NB4 (cell line): ENCODE data around the gene ENDOU.

Experiments used
- DNase-seq: peaks from one replicate; pipeline ENCODE4 v3.0.0; 2010; ENCODE audit warnings: low read depth
- H3K4me3 ChIP-seq: one replicate; pipeline ENCODE4 v1.5.1; 2011; ENCODE audit warnings: mild to moderate bottlenecking, low read depth, low read length, moderate library complexity
- CTCF ChIP-seq: IDR thresholded peaks from one replicate; pipeline ENCODE4 v1.5.1; 2012; ENCODE audit warnings: low read depth, low read length
- MAX ChIP-seq: IDR thresholded peaks from 2 replicates; pipeline ENCODE4 v1.6.1; 2011; ENCODE audit warnings: low read depth, low read length
- MYC ChIP-seq: IDR thresholded peaks from 2 replicates; pipeline ENCODE4 v1.6.1; 2011; ENCODE audit warnings: low read depth, low read length
- POLR2A ChIP-seq: IDR thresholded peaks from 2 replicates; pipeline ENCODE4 v1.6.1; 2011; ENCODE audit warnings: mild to moderate bottlenecking; ENCODE audit not compliant: insufficient read length; ENCODE audit errors: extremely low read depth

Gene ENDOU

GRCh38 chr12:47758584-47758833, 33.2 kb upstream of the ENDOU start:
- no peak for DNase-seq
- no peak for TF ChIP-seq MYC
- TF ChIP-seq MAX, result no peak
- no peak for TF ChIP-seq CTCF
- H3K4me3 ChIP-seq, result peak overlapping the region; percentile 71

GRCh38 chr12:47757840-47758583, 32.7 kb upstream of the ENDOU start:
- peak; percentile 77 for DNase-seq
- TF ChIP-seq MYC (peak; percentile 59), MAX (peak; percentile 35), CTCF (no peak), POLR2A (no peak)
- H3K4me3 ChIP-seq, result peak overlapping the region; percentile 71

GRCh38 chr12:47757364-47757839, 32.1 kb upstream of the ENDOU start:
- no peak for DNase-seq
- TF ChIP-seq MAX (no peak), MYC (no peak)
- H3K4me3 ChIP-seq, result peak overlapping the region; percentile 71

GRCh38 chr12:47755655-47756562, 30.6 kb upstream of the ENDOU start:
- peak overlapping the region; percentile 33 for H3K4me3 ChIP-seq
- no peak for DNase-seq
- no peak for TF ChIP-seq CTCF
- TF ChIP-seq MAX, result no peak
- no peak for TF ChIP-seq MYC
- no peak for TF ChIP-seq POLR2A

- peak; percentile 42 for DNase-seq
- H3K4me3 ChIP-seq, result no peak overlapping the region
- TF ChIP-seq MYC (0 out of 2 replicates have a peak, but pooled peaks have one; percentile 11), POLR2A (no peak)
These were observed 29.6 kb upstream of the ENDOU start for GRCh38 chr12:47754881-47755280.

- no peak for DNase-seq
- peak overlapping the region; percentile 50 for H3K4me3 ChIP-seq
- TF ChIP-seq CTCF (no peak), POLR2A (no peak), MAX (no peak), MYC (no peak)
These were observed 28.8 kb upstream of the ENDOU start for GRCh38 chr12:47754126-47754525.
